Lung (tissue), 12 donors: ENCODE results near the gene DCLK1. TPM values are rescaled to one million over a fixed set of nuclear protein-coding genes. Genes with fewer than 3 reads are reported as not detected.
A peak's percentile ranks its signal among the peaks of the same experiment; 100 is the strongest.

Source experiments
- ATAC-seq: fragments of 200-7000 bp; cut with Tn5 transposase; one replicate; pipeline ENCODE4 v1.9.1; 2020; ENCODE audit warnings: moderate number of reproducible peaks; ENCODE audit not compliant: insufficient read depth, low FRiP score
- DNase-seq, 3 donors: peaks; one replicate each; pipeline ENCODE4 v3.0.0-alpha.2; 2013 to 2017
- H3K27ac ChIP-seq, 2 donors: one replicate each; pipeline ENCODE4 v1.5.1; 2013; ENCODE audit warnings: mild to moderate bottlenecking in 2 of 2, moderate library complexity in 2 of 2, control low read depth in 1 of 2, inconsistent platforms in 1 of 2, low read depth in 1 of 2, low read length in 1 of 2
- H3K27me3 ChIP-seq, 3 donors: one replicate each; pipeline ENCODE4 v1.5.1; 2013; ENCODE audit warnings: low read length in 2 of 3; ENCODE audit not compliant: control insufficient read depth in 3 of 3, insufficient read depth in 3 of 3
- H3K36me3 ChIP-seq, 4 donors: one replicate each; pipeline ENCODE4 v1.5.1; 2013; ENCODE audit warnings: low read length in 4 of 4, mild to moderate bottlenecking in 1 of 4, moderate library complexity in 1 of 4; ENCODE audit not compliant: control insufficient read depth in 4 of 4, insufficient read depth in 4 of 4
- H3K4me1 ChIP-seq, 5 donors: one replicate each; pipeline ENCODE4 v1.5.1; 2013; ENCODE audit warnings: low read length in 5 of 5, mild to moderate bottlenecking in 2 of 5, moderate library complexity in 1 of 5; ENCODE audit not compliant: control insufficient read depth in 5 of 5, insufficient read depth in 5 of 5
- H3K4me3 ChIP-seq: one replicate; pipeline ENCODE4 v1.5.1; 2013; ENCODE audit warnings: mild to moderate bottlenecking, control low read depth, moderate library complexity
- H3K9ac ChIP-seq, 2 donors: one replicate each; pipeline ENCODE4 v1.5.1; 2013; ENCODE audit warnings: low read length in 2 of 2, control low read depth in 1 of 2; ENCODE audit not compliant: insufficient read depth in 1 of 2
- H3K9me3 ChIP-seq, 4 donors: one replicate each; pipeline ENCODE4 v1.5.1; 2013; ENCODE audit warnings: low read length in 3 of 4, mild to moderate bottlenecking in 1 of 4, moderate library complexity in 1 of 4; ENCODE audit not compliant: control insufficient read depth in 4 of 4, insufficient read depth in 3 of 4
- CTCF ChIP-seq: IDR thresholded peaks from 2 replicates; pipeline ENCODE4 v1.5.1; 2012; ENCODE audit warnings: mild to moderate bottlenecking; ENCODE audit errors: control extremely low read depth, extremely low read depth
- WGBS, 2 donors: extraction: QIAGEN DNeasy Blood & Tissue Kit; methylation state at CpG; one replicate each; pipeline ENCODE4 v1.1.7; 2013; 5-methylcytosine and 5-hydroxymethylcytosine counted together
- polyA plus RNA-seq, 2 donors: library from polyadenylated mRNA; stranded (reverse); fragments of 200-250 nt; gene quantifications; one replicate each; pipeline ENCODE4 v1.2.1, GENCODE V29; 2013
- total RNA-seq, 2 donors: library from RNA; depleted of rRNA in 1 of 2; stranded (reverse); fragments of >200 nt in 1 of 2; gene quantifications; one replicate each; pipeline ENCODE4 v1.2.1, GENCODE V29; 2014 to 2021
- donor health status: control.
- donor health status: control.
- donor health status: Bipolar disorder and iron deficiency.
- donor health status: healthy.
- donor health status: DM: yes; HTN: yes; CAD: no.

DCLK1 gene
- total and polyA plus RNA-seq, 4 donors, result 1.2 to 23.5 (median 7.0) TPM

GRCh38 chr13:35884211-35884760, 246.9 kb downstream of the DCLK1 start:
- DNase-seq (no peak), ATAC-seq (no peak)
- H3K27me3 ChIP-seq, result no peaks in the 10 kb centered on the region
- H3K27ac ChIP-seq, result no peak overlapping the region
- no peaks in the 10 kb centered on the region for H3K36me3 ChIP-seq
- peaks cover 0 to 79% (median 12%) of the 10 kb centered on the region in 5 donors for H3K4me1 ChIP-seq
- WGBS, 2 donors, result 79 to 81% methylated on average over 4 of the region's 4 CpGs
- no peak for TF ChIP-seq CTCF
- no peaks in the 10 kb centered on the region for H3K9me3 ChIP-seq
- no peak overlapping the region for H3K4me3 ChIP-seq
- H3K9ac ChIP-seq, result no peak overlapping the region

DNA sequence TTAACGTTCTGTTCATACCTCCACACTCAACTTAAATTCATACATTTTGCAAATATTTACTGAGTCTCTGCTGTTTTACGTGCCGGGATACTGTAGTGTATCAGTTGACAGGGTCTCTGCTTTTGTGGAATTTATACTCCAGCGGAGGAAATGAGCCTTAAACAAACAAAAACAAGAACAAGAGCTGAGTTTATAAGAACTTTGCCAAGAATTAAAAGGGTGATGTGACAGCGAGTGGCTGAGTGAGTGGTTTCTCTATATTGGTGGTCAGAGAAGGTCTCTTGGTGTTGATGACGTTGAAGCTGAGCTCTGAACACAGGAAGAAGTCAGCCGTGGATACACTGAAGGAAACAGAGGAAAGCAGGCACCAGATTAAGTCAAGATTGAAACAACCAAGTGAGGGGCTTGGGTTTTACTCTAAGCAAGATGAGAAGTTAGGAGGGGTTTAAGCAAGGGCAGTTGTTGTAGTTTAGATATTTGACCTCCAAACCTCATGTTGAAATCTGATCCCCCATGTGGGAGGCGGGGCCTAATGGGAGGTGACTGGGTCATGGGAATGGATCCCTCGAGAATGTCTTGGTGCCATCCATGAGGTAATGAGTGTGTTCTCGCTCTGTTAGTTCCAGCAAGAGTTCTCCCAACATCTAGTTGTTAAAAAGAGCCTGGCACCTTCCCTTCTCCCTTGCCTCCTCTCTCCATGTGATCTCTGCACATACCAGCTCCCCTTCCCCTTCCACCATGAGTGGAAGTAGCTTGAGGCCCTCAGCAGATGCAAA, 248.3 kb downstream of the DCLK1 start:
- DNase-seq, result peak; percentile 78 to 95 (median 95)
- no peak for ATAC-seq
- Histone ChIP-seq H3K9ac (peak overlapping the region in 1 of 2 donors; percentile 23), H3K27me3 (no peaks in the 10 kb centered on the region), H3K9me3 (no peaks in the 10 kb centered on the region), H3K27ac (no peak overlapping the region), H3K4me3 (no peak overlapping the region), H3K36me3 (no peaks in the 10 kb centered on the region), H3K4me1 (peaks cover 0 to 65% (median 12%) of the 10 kb centered on the region in 5 donors)
- no peak for TF ChIP-seq CTCF
- 47 to 64% methylated on average over 10 of the region's 10 CpGs for WGBS, 2 donors

DNA sequence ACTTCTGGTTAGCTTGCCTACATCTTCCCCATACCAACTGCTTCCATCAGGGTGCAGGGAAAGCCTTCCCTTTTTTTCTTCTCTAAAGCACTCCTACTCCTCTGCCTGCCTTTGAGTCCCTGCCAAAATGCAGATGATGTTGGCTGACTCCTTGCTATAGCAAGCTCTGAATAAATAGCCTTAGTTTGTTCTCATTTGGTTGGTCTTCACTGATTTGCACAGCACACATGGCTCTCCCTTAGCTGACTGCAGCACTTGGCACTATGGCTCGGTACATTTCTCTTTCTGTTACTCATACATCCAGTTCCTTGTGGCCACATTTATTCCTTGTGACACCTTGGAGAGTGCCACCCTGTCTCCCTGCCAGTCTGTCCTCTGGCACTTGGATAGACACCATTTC, 249.8 kb downstream of the DCLK1 start:
- no peak for ATAC-seq
- Histone ChIP-seq H3K9ac (no peak overlapping the region), H3K27me3 (no peaks in the 10 kb centered on the region), H3K4me1 (peaks cover 0 to 52% (median 12%) of the 10 kb centered on the region in 5 donors), H3K9me3 (no peaks in the 10 kb centered on the region), H3K27ac (no peak overlapping the region), H3K36me3 (no peaks in the 10 kb centered on the region), H3K4me3 (no peak overlapping the region)
- DNase-seq, result peak; percentile 63 to 89 (median 87)
- TF ChIP-seq CTCF, result no peak
- WGBS, 2 donors, result 61 to 86% methylated on average over 1 of the region's 1 CpG
